ENCODE data around the gene POLA2. TPM values are rescaled to one million over a fixed set of nuclear protein-coding genes. Genes with fewer than 3 reads are reported as not detected.
"Not testable (repeated sequence)": the region's sequence is repeated elsewhere in the genome, so short reads cannot be mapped to it uniquely, and the experiment has no call there.

Gene POLA2
- total RNA-seq, 1 donor from 2014 or later: 16.1 TPM

DNA sequence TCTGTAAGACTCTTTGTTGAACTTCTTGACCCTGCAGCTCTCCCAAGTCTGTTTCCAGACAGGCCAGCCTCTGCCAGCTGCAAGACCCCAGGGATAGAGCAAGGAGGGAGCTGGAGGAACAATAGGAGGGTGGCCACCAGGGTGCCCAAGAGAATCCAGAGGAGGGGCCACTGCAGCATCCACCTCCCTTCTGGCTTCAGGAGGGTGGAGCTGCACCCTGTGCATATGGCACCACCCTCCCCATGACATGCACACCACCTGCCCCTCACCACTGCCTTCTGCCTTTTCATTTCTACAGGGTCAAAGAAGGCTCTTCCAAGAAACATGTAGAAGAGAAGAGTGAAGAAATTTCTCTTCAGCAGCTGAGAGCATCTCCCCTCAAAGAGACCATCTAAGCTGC is 20.1 kb upstream of the POLA2 start:
- no peak for DNase-seq (ENCODE audit: extremely low read depth, low read depth, low spot score)

- no peak for DNase-seq (ENCODE audit: extremely low read depth, low read depth, low spot score)
Measured at GRCh38 chr11:65242389-65242788, 19.4 kb upstream of the POLA2 start.

DNA sequence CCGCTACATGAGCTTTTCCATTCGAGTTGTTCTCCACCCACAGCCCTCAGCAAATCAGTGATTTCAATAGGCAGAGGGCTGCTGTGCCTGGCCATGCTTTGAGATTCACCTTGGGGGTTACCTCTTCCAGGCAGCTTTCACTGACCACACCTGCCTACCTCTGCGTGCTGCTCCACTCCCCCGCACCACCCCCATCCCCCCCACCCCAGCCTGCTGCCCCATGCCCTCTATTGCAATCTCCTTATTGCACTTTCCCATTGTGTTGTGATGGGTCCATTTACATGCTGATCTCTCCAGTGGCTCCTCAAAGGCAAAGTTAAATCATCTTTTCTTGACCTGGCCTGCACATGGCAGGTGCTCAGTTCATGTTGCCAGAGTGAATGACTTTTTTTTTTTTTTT is 18.0 kb upstream of the POLA2 start:
- no peak for DNase-seq (ENCODE audit: extremely low read depth, low read depth, low spot score)

- DNase-seq (ENCODE audit: extremely low read depth, low read depth, low spot score): not testable (repeated sequence)
Measured at GRCh38 chr11:65245046-65245445, 16.7 kb upstream of the POLA2 start.

DNA sequence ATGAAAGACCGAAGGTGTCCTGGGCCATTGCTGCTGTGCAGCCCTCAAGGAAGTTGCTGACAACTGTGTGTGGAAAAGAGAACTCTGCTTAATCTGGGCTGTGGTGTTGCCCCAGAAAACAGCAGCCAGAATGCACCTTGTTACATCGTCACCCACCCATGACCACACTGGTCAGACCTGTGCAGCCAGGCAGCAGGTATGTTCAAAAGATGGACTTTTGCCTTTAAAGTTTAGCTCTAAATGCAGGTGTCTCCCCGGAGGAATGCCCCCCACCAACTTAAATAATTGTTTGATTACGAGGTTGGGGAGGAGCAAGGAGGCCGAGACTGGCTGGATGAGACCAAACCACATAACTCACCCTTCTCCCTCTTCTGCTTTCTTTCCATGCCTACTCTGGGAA is 15.3 kb upstream of the POLA2 start:
- DNase-seq (ENCODE audit: extremely low read depth, low read depth, low spot score): no peak

DNA sequence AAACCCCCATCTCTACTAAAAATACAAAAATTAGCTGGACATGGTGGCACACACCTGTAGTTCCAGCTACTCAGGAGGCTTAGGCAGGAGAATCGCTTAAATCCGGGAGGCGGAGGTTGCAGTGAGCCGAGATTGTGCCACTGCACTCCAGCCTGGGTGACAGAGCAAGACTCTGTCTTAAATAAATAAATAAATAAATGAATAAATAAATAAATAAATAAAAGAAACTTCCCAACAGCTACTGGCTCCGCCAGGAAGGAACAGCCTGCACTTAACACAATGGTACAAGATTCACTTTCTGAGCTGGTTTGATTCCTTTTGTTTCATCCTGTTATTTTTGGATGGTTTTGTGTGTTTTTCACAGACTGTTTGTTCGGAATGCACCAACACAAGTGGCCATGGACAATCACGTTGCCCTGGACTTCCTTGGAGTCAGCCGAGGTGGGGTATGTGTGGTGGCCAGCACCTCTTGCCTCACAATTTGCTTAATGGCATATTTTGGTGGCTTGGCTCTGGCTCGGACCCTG is 13.5 kb upstream of the POLA2 start:
- not testable (repeated sequence) for DNase-seq (ENCODE audit: extremely low read depth, low read depth, low spot score)

GRCh38 chr11:65251476-65251875 is 10.3 kb upstream of the POLA2 start:
- DNase-seq (ENCODE audit: extremely low read depth, low read depth, low spot score): no peak

- DNase-seq (ENCODE audit: extremely low read depth, low read depth, low spot score): no peak
Measured at GRCh38 chr11:65254724-65255123, 7.0 kb upstream of the POLA2 start.

DNA sequence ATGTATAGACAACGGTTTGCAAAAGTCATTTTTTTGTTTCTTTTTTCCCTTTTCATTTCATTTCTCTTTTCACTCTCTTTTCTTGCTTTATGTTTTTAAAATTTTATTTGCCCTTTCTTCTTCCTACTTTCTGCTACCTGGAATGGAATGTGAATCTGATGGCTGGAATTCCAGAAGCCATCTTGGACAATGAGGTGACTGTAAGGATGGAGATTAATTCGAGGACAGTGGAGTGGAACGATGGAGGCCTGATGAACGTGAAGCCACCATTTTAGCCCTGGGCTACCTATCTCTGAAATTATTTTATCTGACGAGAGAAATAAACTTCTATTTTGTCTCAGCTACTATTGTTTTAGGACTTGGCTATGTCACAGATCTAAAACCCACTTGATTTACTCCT is 2.8 kb upstream of the POLA2 start:
- no peak for DNase-seq (ENCODE audit: extremely low read depth, low read depth, low spot score)

- DNase-seq (ENCODE audit: extremely low read depth, low read depth, low spot score): no peak
Measured at GRCh38 chr11:65260302-65260701, 1.5 kb upstream of the POLA2 start.

GRCh38 chr11:65260756-65261590 is 789 bp upstream of the POLA2 start:
- DNase-seq (ENCODE audit: extremely low read depth, low read depth, low spot score): no peak

DNA sequence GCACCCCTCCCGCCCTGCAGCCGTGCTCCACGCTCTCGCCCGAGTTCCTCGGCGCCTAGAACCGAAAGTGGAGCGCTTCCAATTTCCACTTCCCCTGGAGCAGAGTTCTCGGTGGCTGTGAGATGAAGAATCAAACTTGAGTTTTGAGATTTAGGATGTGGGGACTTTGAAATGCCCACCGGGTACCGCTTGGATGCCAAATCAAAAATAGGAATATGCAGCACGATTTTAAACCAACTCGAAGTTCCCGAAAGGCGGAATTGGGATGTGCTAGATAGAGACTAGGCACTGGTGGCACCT is 569 bp downstream of the POLA2 start:
- no peak for DNase-seq (ENCODE audit: extremely low read depth, low read depth, low spot score)

DNA sequence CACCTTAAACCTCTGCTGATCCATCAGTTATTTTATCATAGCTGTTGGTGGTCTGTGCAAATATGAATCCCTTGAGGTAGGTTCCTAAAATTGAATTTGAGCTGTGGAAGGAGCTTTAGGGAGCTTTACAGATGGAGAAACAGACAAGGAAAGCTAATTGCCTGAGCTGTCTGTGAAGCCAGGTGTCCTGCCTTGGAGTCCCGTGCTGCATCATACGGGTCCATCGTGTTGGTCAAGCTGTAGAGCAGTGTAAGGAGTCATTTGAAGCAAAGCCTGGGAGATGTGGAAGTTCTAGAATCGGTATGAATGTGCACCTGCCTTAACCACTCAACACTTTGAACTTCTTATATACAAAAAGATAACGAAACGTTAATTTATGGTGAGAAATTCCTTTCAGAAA is 1.0 kb downstream of the POLA2 start:
- no peak for DNase-seq (ENCODE audit: extremely low read depth, low read depth, low spot score)

DNA sequence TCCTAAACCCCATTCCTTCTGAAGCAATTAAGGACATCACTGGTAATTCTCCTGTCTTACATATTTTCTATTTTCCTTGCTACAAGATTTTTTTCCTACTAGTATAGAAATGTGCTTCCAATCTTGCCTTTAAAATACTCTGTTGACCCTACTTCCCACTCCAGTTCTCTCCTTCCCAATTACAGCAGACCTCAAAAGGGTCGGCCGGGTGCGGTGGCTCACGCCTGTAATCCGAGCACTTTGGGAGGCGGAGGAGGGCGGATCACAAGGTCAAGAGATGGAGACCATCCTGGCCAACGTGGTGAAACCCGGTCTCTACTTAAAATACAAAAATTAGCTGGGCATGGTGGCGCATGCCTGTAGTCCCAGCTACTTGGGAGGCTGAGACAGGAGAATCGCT is 3.0 kb downstream of the POLA2 start:
- DNase-seq (ENCODE audit: extremely low read depth, low read depth, low spot score): not testable (repeated sequence)

DNA sequence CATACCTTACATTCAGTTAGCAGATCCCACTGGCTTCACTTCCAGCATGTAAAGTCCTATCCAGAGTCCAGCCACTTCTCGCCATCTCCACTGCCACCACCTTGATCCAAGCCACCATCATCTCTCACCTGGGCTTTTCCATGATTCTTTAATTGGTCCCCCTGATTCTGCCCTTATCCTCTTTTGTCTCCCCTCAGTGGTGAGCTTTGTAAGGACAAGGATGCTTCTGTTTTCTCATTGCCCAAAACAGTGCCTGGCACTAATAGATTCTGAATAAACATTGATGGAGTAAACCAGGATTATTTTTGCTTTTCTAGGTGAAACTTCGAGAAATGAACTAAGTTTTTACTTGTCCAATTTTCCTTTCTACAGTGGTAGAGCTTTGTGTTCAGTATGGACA is 4.4 kb downstream of the POLA2 start:
- no peak for DNase-seq (ENCODE audit: extremely low read depth, low read depth, low spot score)

- peak; percentile 93 for DNase-seq (ENCODE audit: extremely low read depth, low read depth, low spot score)
Measured at GRCh38 chr11:65274735-65275682, 13.2 kb downstream of the POLA2 start.

GRCh38 chr11:65275906-65276305 is 14.1 kb downstream of the POLA2 start:
- no peak for DNase-seq (ENCODE audit: extremely low read depth, low read depth, low spot score)

DNA sequence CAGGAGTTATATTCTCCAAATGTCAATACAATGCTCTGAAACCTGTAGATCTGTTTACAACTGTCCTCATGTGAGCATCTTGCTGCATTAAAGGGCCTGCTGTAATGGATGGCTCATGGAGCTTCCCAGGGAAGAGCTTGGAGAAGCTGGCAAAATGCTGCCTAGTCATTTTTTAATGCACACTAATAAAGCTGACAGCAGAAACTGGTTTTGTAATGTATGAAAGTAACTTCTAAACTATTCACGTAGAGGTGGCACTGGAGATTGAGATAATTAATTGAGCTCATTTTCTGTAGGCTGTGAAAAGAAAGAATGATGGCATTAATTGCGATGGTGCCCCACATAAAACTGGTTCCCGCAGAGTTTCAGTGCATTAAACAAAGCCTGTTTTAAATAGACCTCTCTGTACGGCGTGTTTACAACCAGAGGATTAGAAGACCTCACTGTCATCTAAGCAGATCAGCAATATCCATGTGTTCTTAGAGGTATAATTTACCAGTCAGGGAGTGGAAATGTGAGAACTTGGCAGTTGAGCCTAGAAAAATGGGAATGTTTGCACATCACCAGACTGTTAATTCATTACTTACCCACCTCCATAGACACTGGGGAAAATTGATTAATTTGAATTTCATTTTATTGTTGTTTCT is 16.0 kb downstream of the POLA2 start:
- DNase-seq (ENCODE audit: extremely low read depth, low read depth, low spot score): no peak

DNA sequence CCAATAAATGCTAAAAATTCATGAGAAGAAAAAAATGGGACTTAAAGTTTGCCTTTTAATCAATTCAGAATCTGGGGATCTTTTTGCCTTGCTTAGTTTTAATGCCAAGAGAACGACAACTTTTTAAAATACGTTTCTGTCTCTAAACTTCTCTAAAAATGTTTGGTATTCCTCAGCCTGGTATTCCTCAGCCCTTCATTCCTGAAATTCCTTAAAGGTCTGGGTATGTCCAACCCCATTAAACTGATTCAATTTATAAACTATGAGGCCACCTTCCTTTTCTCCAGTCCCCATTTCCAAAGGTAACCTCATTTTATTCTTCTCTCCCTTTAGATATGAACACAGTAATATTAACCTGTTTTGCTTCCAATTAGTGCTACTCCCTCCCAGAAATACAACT is 16.6 kb downstream of the POLA2 start:
- no peak for DNase-seq (ENCODE audit: extremely low read depth, low read depth, low spot score)

DNA sequence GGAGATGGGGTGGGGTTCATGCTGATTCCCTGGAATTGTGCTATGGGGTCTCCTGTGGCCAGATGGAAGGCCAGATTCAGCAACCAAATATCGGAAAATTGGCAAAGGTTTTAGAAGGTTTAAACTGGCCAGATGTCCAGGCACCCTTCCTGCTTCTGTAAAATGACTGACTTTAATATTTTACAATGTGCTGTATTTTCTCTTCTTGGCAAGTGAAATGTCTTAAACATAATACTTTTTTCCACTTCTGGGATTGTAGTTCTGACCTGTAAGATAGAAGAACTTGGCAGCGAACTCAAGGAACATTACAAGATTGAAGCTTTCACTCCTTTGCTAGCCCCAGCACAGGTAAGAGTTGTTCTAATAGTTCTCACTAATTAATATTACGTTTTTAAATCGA is 17.5 kb downstream of the POLA2 start:
- DNase-seq (ENCODE audit: extremely low read depth, low read depth, low spot score): no peak

DNA sequence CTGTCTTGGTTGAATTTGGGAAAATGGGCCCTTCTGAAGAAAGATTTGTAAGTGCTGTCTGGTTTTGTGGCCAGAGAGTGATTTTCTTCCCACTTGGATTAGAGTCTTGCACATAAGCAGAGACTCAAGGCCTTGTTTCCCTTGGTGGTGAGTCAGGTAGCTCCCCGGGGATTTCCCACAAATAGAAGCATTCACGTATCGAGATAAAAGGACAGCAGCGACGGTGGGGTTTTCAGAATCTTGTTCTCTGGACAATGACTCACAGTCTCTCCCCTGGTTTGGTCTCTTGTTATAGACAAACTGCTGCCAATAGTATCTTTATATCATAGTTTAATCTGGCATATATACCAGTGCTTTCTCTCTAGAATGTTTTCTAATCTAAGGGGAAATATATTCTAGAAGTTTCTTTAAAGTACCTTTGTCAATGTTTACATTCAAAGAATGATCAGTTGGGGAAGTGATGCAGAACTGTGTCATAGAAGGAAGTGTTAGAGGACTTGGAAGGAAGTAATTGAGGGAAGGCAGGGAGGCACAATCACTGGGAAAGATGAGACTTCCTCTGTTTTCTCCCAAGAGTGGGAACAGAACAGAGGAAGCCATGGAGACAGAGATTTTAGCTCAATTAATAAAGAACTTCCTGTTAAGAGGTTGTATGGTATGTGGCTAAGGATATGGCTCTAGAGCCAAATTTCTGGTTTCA is 18.1 kb downstream of the POLA2 start:
- peak; percentile 75 for DNase-seq (ENCODE audit: extremely low read depth, low read depth, low spot score)
